GM21619 (cell line): ENCODE results near the gene MCC.
"Not testable (repeated sequence)": the region's sequence is repeated elsewhere in the genome, so short reads cannot be mapped to it uniquely, and the experiment has no call there.

Source experiments
- ATAC-seq: cut with Tn5 transposase; IDR thresholded peaks from one replicate; pipeline ENCODE4 v1.9.1; 2021; ENCODE audit not compliant: unreplicated experiment

MCC gene

GRCh38 chr5:113491022-113491421, 2.8 kb upstream of the MCC start:
- ATAC-seq, result no peak

- no peak for ATAC-seq
Observed at GRCh38 chr5:113490317-113490716, 2.1 kb upstream of the MCC start.

- ATAC-seq, result peak; percentile 74
Observed at GRCh38 chr5:113489299-113489698, 1.0 kb upstream of the MCC start.

GRCh38 chr5:113488645-113489184, 462 bp upstream of the MCC start:
- ATAC-seq, result no peak

- no peak for ATAC-seq
Observed at GRCh38 chr5:113487416-113487780, 855 bp downstream of the MCC start.

- no peak for ATAC-seq
Observed at GRCh38 chr5:113480243-113480642, 8.0 kb downstream of the MCC start.

- ATAC-seq, result no peak
Observed at GRCh38 chr5:113478691-113479090, 9.6 kb downstream of the MCC start.

GRCh38 chr5:113474100-113474728, 14.0 kb downstream of the MCC start:
- ATAC-seq, result no peak

- ATAC-seq, result no peak
Observed at GRCh38 chr5:113463032-113463431, 25.2 kb downstream of the MCC start.

- ATAC-seq, result not testable (repeated sequence)
Observed at GRCh38 chr5:113457106-113457505, 31.1 kb downstream of the MCC start.

- ATAC-seq, result no peak
Observed at GRCh38 chr5:113452941-113453340, 35.3 kb downstream of the MCC start.

GRCh38 chr5:113451797-113452196, 36.5 kb downstream of the MCC start:
- ATAC-seq, result no peak

- no peak for ATAC-seq
Observed at GRCh38 chr5:113450929-113451328, 37.3 kb downstream of the MCC start.

- ATAC-seq, result no peak
Observed at GRCh38 chr5:113450462-113450861, 37.8 kb downstream of the MCC start.

- no peak for ATAC-seq
Observed at GRCh38 chr5:113448252-113448651, 40.0 kb downstream of the MCC start.

GRCh38 chr5:113447498-113448050, 40.7 kb downstream of the MCC start:
- no peak for ATAC-seq

GRCh38 chr5:113446358-113446927, 41.8 kb downstream of the MCC start:
- ATAC-seq, result no peak

- no peak for ATAC-seq
Observed at GRCh38 chr5:113437111-113437510, 51.1 kb downstream of the MCC start.

- no peak for ATAC-seq
Observed at GRCh38 chr5:113435575-113435974, 52.7 kb downstream of the MCC start.

- ATAC-seq, result no peak
Observed at GRCh38 chr5:113434889-113435288, 53.4 kb downstream of the MCC start, which contains the start of gene TSSK1B. TSSK1B (minus strand) TSS chr5:113434989; CDS start chr5:113434839, 150 bp downstream.

- no peak for ATAC-seq
Observed at GRCh38 chr5:113433862-113434612, 54.2 kb downstream of the MCC start.

- no peak for ATAC-seq
Observed at GRCh38 chr5:113433071-113433470, 55.2 kb downstream of the MCC start.
